Right lobe of liver (tissue), 6 donors: Measurements from ENCODE around the gene DNASE1L2. TPM values are rescaled to one million over a fixed set of nuclear protein-coding genes. Genes with fewer than 3 reads are reported as not detected.
"Not testable (repeated sequence)": the region's sequence is repeated elsewhere in the genome, so short reads cannot be mapped to it uniquely, and the experiment has no call there.

Experiments
- ATAC-seq, 4 donors: fragments of 200-7000 bp; cut with Tn5 transposase; one replicate each; pipeline ENCODE4 v1.9.1; 2020; ENCODE audit warnings: mild to moderate bottlenecking in 4 of 4, moderate library complexity in 4 of 4
- DNase-seq, 3 donors: peaks; one replicate each; pipeline ENCODE4 v3.0.0-alpha.2; 2020
- H3K27ac ChIP-seq, 3 donors: fragments of 200-600 bp; one replicate each; pipeline ENCODE4 v1.8.0; 2022
- H3K27me3 ChIP-seq, 2 donors: fragments of 200-600 bp; one replicate each; pipeline ENCODE4 v1.8.0; 2022
- H3K36me3 ChIP-seq, 4 donors: fragments of 200-600 bp; sonication (generic) in 1 of 4; one replicate each; pipeline versions ENCODE4 v1.5.1 to v1.8.0; 2017 to 2022; ENCODE audit warnings: control low read depth in 1 of 4
- H3K4me1 ChIP-seq, 4 donors: fragments of 200-600 bp; sonication (generic) in 1 of 4; one replicate each; pipeline versions ENCODE4 v1.5.1 to v1.8.0; 2017 to 2022; ENCODE audit warnings: control low read depth in 1 of 4
- H3K4me3 ChIP-seq, 3 donors: fragments of 200-600 bp; one replicate each; pipeline ENCODE4 v1.8.0; 2022
- H3K9me3 ChIP-seq, 4 donors: fragments of 200-600 bp; sonication (generic) in 1 of 4; one replicate each; pipeline versions ENCODE4 v1.5.1 to v1.8.0; 2017 to 2022; ENCODE audit warnings: control low read depth in 1 of 4
- POLR2A ChIP-seq: fragments of 450-650 bp; IDR thresholded peaks from one replicate; pipeline ENCODE4 v1.6.1; 2017; ENCODE audit warnings: antibody characterized with exemption, mild to moderate bottlenecking
- WGBS: methylation state at CpG from one replicate; pipeline ENCODE4 v1.1.6; 2018; ENCODE audit warnings: low coverage, low lambda C conversion rate; ENCODE audit not compliant: insufficient coverage; ENCODE audit errors: missing lambda C conversion rate; 5-methylcytosine and 5-hydroxymethylcytosine counted together
- intact Hi-C, 2 donors: fragments of 100-400 bp; cut with DNase I; formaldehyde crosslinking; loops; one replicate each; pipeline versions ENCODE4 v1.11.2 to v1.14.1; 2022
- total RNA-seq, 6 experiments: library from RNA; depleted of rRNA in 2 of 6; stranded (reverse); fragments of >200 nt in 2 of 6; fragmentation: NEBNext Ultra II Directional in 3 of 6; extraction: Animal tissue kit (Norgen Biotek cat#: 25700) in 3 of 6; gene quantifications; one replicate each; pipeline versions ENCODE4 v1.1.0 to v1.2.4, GENCODE V29; 2016 to 2023
- TF ChIP-seq, protein P1 (sequence below), 4 donors: fragments of 200-600 bp in 3 of 4; fragments of 450-650 bp in 1 of 4; IDR thresholded peaks; one replicate each; pipeline versions ENCODE4 v1.5.1 to v1.8.0; 2016 to 2022; ENCODE audit warnings: antibody characterized with exemption in 4 of 4, mild to moderate bottlenecking in 2 of 4
- donor health status: DM: no; HTN: yes; CAD: no.
- donor health status: DM: no; HTN: no; CAD: no.
- donor health status: DM: no; HTN: no; CAD: no.
- donor health status: DM: no; HTN: yes; CAD: no.
- donor health status: DM: no; HTN: yes; CAD: no.

Gene DNASE1L2
- total RNA-seq, 6 experiments from 2014 or later, result 0.31 to 1.1 (median 0.40) TPM; not detected in 1

DNA sequence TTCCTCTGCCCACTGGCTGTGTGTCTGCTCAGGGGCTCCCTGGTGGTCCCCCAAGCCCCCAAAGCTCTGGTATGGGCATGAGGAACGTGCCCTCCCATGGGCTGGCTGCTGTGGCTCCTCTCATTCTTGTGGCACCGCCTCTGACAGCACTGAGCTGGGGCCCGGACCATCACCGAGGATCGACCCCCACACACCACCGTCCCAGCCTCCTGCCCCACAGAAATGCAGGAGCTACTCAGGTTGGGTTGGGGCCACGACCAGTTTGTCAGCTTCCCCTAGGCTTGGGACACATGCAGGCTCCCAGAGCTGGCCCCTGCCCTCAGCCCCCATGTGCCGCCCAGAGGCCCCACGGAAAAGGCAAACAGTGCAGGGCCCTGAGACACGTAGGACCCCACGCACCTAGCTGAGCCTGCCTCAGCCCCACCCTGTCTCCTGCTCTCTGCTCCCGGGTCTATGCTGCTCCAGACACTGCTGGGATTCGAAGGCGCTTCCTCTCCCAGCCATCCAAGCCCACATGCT lies 36.6 kb upstream of the DNASE1L2 start:
- no peak for ATAC-seq
- Histone ChIP-seq H3K9me3 (no peaks in the 10 kb centered on the region), H3K36me3 (no peaks in the 10 kb centered on the region), H3K27me3 (peaks cover 0 to 11% of the 10 kb centered on the region in 2 donors), H3K4me1 (peaks cover 0 to 11% (median under 1%) of the 10 kb centered on the region in 4 donors), H3K27ac (no peak overlapping the region), H3K4me3 (no peak overlapping the region)
- WGBS, result no CpG with 5 or more reads among the region's 14 CpGs
- no peak for DNase-seq
- no peak for TF ChIP-seq POLR2A
- TF ChIP-seq, protein P1, sequence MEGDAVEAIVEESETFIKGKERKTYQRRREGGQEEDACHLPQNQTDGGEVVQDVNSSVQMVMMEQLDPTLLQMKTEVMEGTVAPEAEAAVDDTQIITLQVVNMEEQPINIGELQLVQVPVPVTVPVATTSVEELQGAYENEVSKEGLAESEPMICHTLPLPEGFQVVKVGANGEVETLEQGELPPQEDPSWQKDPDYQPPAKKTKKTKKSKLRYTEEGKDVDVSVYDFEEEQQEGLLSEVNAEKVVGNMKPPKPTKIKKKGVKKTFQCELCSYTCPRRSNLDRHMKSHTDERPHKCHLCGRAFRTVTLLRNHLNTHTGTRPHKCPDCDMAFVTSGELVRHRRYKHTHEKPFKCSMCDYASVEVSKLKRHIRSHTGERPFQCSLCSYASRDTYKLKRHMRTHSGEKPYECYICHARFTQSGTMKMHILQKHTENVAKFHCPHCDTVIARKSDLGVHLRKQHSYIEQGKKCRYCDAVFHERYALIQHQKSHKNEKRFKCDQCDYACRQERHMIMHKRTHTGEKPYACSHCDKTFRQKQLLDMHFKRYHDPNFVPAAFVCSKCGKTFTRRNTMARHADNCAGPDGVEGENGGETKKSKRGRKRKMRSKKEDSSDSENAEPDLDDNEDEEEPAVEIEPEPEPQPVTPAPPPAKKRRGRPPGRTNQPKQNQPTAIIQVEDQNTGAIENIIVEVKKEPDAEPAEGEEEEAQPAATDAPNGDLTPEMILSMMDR (IDR thresholded peaks at IDR 0.05), result no peak
- intact Hi-C loops, result loop anchor here (10.0 kb wide), 1 partner anchor 305 kb away; no protein-coding TSS in a partner anchor

DNA sequence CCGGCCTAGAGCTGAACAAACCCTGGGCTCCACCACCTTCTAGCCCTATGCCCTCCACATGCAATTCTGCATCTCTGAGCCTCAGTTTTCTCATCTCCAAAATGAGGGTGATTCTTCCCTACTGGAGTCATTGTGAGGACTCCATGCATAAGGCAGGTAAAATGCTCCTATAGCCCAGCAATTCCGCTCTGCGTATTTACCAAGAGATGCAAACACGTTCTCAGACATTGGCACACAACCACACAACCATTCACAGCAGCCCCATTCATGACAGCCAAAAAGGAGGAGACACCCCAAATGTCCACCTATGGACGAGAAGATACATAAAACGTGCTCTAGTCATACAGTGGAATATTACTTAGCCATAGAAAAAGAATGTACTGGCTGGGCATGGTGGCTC lies 35.9 kb upstream of the DNASE1L2 start:
- TF ChIP-seq POLR2A, result no peak
- TF ChIP-seq, protein P1 (IDR thresholded peaks at IDR 0.05), result no peak
- ATAC-seq (no peak), DNase-seq (no peak)
- Histone ChIP-seq H3K27ac (no peak overlapping the region), H3K4me3 (no peak overlapping the region), H3K36me3 (no peaks in the 10 kb centered on the region), H3K4me1 (peaks cover 0 to 14% (median 3%) of the 10 kb centered on the region in 4 donors), H3K9me3 (no peaks in the 10 kb centered on the region), H3K27me3 (peaks cover 0 to 8% of the 10 kb centered on the region in 2 donors)
- intact Hi-C loops, result no loop called here
- WGBS, result 80% methylated on average over 5 of the region's 6 CpGs

DNA sequence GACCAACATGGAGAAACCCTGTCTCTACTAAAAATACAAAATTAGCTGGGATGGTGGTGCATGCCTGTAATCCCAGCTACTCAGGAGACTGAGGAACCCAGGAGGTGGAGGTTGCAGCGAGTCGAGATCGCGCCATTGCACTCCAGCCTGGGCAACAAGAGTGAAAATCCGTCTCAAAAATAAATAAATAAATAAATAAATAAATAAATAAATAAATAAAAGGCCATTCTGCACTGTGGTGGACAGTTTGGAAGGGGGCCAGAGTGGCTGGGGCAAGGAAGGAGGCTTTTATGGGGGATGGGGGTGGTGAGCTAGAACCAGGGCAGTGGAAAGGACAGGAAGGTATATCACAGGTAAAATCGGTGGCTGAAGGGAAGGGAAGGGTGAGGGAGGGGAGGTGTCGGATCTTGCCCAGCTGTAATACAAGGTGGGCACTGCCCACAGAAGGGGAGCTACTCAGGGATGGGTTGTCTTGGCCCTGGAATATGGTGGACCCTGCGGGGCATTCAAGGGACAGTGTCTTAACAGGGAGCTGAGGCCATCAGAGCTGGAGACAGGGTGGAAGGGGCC lies 33.0 kb upstream of the DNASE1L2 start:
- H3K27me3 ChIP-seq, H3K9me3 ChIP-seq, intact Hi-C loops, H3K27ac ChIP-seq, H3K36me3 ChIP-seq, H3K4me3 ChIP-seq, ATAC-seq, DNase-seq: not testable (repeated sequence)
- 78% methylated on average over 1 of the region's 8 CpGs for WGBS
- H3K4me1 ChIP-seq, result peaks cover 0 to 18% (median 6%) of the 10 kb centered on the region in 4 donors

DNA sequence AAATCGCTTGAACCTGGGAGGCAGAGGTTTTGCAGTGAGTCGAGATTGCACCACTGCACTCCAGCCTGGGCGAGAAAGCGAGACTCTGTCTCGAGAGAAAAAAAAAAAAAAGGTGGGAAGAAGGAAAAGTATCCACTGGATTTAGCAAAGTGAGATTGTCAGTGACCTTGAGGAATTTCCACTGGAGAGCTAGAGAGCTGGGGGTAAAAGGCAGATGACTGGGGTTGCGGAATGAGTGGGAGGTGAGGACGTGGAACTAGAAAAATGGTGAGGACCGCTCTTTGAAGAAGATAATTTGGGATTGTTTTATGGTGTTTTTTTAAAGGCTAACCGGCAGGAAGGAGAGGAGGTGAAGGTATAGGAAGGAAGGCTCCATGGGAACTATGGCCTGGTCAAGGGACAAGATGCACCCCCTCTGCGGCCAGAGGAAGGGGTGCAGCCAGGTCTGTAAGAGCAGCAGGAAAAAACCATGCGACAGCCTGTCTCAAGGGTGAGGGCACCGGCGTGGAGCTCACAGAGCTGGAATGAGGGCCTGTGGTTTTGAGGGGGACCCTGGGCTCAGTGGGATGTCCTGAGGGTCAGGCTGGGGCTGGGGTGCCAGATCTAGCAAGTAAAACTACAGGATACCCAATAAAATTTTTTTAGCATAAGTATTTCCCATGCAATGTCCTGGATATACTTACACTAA lies 31.7 kb upstream of the DNASE1L2 start:
- H3K27me3 ChIP-seq, result no peaks in the 10 kb centered on the region
- no peaks in the 10 kb centered on the region for H3K9me3 ChIP-seq
- TF ChIP-seq POLR2A, result no peak
- TF ChIP-seq, protein P1 (IDR thresholded peaks at IDR 0.05), result no peak
- DNase-seq, result no peak
- intact Hi-C loops, result no loop called here
- H3K4me1 ChIP-seq, result peaks cover 0 to 18% (median 6%) of the 10 kb centered on the region in 4 donors
- peak overlapping the region; percentile 89 to 99 (median 97) for H3K27ac ChIP-seq
- H3K4me3 ChIP-seq, result peak overlapping the region; percentile 74 to 99 (median 98)
- no peak for ATAC-seq
- 86% methylated on average over 9 of the region's 13 CpGs for WGBS
- H3K36me3 ChIP-seq, result peaks cover 0 to 19% (median 7%) of the 10 kb centered on the region in 4 donors
